Glomerular visceral epithelial cell (primary cell): Measurements from ENCODE around the gene ATP5PB.

ENCODE experiments used
- DNase-seq: peaks from one replicate; pipeline ENCODE4 v3.0.0-alpha.2; 2016; ENCODE audit errors: extremely low spot score

The ATP5PB gene

DNA sequence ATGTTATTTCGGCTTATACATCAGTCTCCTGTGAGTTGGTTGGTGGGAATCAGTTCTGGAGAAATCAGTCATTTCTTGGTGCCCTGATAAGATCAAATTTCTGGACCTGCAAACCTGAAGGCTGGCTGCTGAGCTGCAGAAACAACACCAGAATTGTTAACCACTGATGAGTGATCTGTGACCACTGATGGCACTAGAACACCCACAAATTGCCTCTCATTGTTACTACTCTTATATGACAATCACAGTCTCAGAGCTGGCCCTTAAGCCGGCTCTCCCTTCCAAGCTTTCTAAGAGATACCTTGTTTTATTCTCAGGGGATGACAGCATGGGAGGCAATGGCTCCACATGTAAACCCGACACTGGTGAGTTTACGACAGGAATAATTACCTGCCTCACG lies 26.4 kb downstream of the ATP5PB start:
- no peak for DNase-seq

DNA sequence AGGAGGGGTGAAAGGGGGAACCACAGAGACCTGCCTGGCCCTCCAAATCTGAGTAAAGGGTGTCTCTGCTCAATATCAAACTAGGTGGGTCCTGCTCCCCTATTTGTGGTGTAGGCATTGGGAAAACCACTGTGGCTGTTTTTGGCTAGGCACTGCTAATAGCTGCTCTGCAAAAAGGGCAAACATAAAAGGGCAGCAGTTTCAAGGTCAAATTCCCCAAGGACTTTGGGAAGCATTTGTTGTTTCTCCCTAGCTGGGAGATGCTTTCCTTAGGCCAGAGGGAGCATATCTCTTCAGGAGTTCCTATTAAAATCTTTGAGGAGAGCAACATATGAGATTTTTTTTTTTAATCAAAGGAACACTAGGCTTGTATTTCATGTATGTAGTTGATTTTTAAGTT lies 26.9 kb downstream of the ATP5PB start:
- DNase-seq = no peak

DNA sequence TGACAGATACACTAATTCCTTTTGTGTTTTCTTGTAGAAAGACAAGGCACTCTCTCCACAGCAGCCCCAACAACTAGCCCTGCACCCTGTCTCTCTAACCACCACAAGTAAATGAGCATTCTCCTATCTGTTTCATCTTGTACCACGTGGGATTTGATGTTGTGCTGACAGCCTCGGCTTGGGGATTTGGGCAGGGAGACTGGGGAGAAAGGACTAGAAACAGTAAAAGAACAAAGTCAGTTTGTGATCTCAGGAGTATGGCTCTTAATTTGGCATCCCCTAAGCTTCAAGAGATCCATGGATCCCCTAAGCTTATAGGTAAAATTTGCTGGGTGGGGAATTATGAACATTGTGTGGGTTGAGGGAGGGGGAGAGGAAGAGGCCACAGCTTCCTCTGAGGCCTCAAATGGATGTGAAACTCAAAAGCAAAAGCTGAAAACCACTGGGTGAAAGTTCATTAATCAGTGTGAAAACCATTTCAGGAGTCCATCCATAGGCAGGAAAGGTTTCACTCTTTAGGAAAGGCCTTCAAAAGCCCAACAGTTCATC lies 27.6 kb downstream of the ATP5PB start:
- DNase-seq = no peak

DNA sequence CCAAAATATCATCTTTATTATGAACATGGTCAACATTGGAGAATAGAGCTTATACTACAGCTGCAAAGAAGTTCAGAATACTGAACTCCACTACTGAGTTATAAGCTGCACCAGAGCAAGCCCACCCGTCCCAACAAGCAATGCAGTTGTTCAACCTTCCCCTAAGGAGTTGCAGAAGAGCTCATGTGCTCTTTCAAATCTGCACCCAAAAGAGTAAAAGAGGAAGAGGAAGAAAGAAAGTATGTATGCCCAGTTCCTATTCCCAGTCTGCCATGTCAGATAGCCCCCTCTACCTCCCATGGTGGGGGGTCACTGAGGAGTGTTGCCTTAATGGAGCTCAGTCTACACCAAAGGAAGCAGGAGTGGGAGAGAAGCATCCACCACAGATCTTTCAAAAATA lies 31.4 kb downstream of the ATP5PB start:
- DNase-seq = no peak

DNA sequence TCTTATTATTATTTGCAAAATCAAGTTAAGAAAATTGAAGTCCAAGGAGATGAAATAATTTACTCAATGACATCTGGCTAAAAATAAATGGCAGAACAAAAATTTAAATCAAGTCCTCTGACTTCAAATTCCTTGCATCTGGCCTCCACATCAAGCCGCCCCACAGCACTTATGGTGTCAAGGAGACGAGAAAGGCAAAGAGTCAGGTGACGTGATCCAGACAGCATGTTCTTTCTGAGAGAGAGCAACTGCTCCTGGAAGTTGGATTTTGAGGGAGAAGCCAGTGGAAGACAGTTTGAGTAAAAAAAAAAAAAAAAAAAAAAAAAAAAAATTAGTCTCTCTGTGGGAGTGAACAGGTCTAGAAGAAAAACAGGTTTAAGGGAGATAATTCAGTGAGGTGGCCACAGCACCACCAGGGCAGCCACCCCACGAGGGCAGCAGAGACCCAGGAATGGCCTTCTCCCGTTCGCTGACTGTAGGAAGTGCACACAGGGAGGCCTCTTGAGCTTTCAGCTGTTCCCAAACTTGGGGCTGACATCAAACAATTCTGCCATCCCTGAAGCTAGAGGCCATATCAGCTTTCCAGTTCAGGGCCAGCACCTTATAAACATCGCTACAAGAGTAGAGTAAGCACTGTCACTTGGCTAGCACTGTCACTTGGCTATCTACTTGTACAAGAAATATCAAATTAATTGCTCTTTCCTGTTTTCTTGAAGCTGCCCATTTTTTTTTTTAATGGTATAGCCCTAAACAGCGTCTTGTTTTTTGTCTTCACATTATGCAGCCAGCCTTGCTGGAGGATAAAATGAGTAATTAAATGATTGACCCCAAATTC lies 32.3 kb downstream of the ATP5PB start:
- DNase-seq = peak; percentile 66

DNA sequence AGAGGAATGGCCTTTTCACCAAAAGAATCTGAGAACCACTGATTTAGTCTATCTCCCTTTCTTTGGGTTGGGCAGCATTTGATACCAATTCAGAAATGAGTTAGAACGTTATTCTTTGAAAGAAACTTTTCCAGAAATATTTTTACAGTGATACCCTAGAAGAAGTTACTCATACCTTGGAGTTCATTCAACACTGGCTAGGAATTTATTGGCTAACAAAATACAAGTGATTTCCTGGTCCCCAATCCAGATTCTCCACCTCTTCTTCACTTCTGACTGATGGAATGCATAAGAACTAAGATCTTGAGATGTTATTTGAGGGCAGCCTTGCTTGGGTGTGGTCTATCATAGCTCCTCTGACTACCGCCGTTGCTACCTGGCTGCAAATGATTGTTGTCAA lies 33.9 kb downstream of the ATP5PB start:
- DNase-seq = no peak

DNA sequence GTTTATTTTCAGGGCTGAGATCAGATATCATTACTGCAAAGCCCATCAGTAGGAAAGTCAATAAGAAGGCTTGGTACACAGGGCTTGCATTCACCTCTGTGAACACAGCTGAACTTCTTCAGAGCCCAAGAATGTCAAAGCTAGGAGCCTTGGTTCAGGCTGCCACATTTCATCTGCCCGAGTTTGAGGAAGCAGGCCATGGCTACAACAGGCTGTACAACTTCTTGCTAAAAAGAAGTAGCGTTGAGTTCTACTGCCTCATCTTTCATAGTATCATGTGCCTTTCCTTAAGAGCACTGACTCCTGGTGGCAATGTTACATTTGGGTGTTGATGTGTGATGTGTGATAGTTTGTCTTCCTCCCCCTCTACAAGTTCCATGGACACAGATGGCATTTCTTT lies 34.6 kb downstream of the ATP5PB start:
- no peak for DNase-seq

DNA sequence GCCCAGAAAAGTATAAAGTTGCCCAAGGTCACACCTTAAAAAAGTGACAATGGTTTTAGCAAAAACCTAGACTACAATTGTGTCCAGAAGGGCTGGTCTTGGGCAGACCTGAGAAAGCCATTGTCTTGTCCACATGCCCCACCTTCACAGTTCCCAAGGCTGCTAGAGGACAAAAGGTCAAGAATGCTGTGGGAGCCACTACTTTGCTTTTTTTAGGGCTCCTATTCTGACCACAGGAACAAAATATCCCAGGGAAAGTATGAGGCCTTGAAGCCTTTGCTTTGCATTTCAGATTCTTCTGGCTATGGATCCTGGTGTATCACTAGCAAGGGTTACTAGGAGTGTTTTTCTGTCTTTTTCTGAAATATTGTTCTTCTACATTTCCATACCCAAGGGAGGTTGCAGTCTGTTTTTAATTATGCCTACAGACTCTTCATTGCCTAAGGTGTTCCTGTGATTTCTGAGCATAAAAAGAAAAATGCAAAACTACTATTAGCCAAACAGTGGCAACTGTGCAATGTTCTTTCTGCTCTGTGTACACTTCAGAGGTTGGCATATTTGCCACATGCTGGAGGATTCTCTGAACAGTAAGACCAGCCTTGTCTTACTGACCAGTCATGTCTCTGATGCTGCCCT lies 35.2 kb downstream of the ATP5PB start:
- DNase-seq = no peak

DNA sequence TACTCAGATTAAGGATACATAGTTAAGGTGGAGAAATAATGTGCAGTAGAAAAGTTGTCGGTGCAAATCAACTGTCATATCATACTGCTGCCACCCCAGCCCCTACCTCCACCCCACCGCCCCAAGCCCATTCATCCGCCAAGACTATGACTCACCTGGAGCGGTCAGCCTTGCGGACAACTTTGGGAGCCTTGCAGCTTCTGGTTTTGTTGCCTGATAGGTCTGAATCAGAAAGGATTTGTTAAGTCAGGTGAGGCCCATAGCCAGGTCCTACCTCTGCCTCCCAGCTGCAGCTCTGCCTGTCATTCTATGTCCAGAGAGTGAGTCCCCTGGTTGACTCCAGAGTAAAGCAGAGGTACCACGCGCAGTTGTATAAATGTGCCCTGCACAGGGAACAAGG lies 37.2 kb downstream of the ATP5PB start:
- peak; percentile 13 for DNase-seq

DNA sequence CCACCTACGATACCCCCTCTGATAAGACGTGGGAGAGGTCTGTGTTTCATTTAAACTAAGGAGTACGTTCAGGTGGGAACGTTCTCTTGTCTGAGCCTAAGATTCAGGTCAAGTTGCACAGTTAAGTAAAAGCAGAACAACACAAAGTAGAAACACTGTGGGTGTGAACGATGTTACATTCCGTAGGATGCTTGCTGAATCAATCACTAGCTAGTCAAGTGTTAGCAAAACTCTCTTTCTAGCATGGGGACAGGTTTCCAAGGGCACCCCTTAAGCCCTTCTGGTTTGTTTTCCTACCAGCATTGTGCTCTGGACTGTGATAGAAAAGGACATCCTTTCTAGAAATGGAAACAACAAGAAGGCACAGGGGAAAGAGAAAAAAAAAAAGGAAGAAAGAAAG lies 37.9 kb downstream of the ATP5PB start:
- no peak for DNase-seq

DNA sequence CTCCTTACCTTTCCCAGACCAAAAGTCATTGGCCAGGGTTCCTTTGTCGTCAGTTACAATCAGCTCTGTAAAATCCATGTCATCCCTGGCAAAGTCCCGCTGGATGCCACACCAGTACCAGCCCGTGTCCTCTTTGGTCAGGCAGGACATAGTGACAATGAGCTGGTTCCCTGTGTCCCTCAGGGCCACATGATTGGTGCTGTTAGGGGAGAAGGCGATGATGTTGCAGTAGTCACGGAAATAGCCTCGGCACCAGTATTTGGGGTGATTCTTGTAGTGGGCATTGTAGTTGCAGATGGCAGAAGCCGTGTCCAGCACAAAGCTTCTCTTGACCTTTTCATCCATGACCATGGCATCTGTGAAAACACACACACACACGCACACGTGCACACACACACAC lies 39.4 kb downstream of the ATP5PB start:
- no peak for DNase-seq

DNA sequence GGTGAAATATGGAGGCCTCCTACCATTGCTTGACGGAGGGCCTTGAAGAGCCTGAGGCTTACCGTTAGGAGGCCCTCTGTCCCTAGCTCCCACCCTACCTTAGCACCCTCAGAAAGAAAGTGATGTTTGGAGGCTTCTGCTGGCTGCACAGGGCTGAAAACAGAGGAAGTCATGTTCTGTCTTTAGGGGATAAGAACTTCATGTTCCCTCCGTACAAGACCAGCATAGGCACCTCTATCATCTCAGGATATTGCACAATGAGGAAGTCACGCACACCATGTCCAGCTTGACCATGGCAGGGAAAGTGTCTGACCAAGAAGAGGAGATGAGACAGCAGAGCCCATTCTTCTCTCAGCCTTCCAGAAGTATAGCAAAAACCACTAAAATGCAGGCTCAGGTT lies 40.3 kb downstream of the ATP5PB start:
- DNase-seq = no peak

DNA sequence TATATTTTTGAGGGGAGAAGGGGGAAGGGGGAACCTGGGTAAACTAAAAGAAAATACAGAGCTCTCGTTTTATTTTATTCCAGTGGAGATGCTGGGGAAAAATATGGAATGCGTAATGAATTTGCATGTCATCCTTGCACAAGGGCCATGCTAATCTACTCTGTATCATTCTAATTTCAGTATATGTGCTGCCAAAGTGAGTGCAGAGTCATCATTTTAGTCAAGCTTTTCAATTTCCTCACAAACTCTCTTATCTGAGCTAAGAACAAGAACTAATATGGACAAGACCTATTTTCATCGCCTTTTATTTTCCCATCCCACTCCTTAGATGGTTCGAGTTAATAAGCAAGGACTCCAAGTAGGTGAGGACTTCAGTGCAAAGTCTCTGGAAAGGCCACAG lies 41.0 kb downstream of the ATP5PB start:
- no peak for DNase-seq

DNA sequence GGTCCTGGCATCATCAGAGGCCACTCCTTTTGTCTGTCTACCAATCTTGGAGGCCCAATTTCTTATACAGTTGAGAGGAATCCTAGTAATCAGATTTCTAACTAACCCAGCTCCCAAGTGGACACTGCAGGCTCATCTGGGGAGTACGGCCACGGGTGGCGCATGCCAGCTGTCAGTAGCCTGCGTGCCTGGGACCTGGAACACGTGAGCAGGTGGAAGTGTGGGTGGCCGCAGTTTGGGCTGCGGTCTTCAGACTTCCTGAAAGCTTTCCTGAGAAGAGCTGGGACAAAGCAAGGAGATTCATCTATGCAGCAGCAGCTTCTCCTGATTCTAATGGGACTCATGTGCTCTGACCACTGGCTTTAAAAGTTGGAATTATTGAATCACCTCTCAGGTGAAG lies 41.8 kb downstream of the ATP5PB start:
- no peak for DNase-seq

DNA sequence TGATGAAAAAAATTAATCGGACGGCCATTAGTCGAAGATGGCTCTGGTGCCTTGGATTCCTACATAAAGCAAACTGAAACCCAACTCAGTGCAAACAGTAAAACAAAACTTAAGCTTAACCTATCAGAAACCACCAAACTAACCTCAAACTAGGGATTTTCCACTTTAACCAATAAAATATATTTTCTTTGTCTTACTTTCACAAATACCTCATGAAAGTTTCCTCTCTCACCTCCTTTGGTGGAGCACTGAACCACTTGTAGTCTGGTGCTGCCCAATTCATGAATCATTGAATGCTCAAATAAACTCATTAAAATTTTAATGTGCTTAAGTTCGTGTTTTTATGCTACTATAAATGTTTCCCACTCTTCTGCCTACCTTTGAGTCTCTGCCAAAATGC lies 47.1 kb downstream of the ATP5PB start:
- no peak for DNase-seq

DNA sequence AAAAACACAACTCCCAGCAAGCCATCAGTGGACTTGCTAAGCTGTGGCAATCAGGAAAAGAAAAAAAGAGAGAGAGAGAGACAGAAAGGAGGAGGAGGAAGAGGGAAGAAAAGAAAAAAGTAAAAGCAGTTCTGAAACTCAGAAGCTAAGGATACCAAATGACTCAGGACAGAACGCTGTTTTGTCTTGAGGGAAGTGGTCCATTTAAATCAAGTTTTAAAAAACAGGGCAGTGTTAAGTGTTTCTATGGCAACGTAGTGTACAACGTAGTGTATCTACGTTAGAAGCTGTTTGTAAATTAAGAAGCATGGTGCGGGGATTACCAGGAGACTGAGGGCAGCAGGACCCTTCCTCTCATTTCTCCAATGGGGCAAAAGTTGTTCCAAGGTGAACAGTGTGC lies 48.3 kb downstream of the ATP5PB start:
- DNase-seq = no peak

DNA sequence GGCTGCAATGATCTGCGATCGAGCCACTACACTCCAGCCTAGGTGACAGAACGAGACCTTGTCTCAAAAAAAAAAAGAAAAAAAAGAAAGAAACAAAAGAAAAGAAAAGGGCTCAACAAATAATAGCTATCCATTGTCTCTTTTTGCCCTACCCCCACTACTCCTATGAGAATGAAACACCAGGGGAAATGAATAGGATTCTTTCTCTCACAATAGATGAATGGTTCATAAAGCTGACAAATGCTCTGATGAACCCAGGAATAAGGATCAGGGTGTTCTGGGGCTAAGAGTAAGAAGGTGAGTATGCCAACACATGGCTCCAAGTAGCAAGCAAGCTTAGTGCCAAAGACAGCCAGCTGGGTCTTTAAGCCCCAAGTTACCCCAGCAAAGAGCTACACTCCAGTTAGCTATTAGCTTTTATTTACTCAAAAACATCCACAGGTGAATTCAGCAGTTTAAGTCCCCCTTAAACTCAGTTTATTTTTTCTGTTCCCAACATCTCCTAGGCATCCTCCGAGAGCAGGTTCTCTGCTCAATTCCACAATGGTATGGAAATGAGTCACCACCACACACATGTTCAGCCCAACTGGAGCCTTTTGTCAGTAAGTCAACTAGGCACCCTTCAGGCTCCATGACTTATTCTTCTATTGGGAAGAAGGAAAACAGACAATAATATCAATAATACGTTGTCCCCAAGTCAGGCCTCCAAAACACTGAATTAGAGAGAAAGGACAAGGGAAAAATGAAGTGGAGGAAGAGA lies 49.9 kb downstream of the ATP5PB start:
- DNase-seq = no peak

DNA sequence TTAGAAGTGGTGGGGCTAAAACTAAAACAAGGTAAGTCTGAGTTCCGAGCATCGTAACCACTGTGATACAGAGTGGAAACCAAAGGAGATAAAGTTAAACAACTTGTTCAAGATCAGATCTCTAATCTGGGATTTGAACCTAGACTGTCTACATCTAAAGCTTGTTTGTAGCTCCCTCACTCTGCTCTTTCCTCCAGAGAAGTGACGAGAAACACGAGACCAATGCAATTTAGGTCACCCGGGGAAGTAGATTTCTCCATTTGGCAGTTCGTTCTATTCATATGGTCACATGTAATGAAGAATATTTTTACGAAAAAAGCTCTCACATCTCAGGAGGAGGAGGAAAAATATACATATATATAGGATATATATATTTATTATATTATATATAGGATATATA lies 52.4 kb downstream of the ATP5PB start:
- DNase-seq = no peak

DNA sequence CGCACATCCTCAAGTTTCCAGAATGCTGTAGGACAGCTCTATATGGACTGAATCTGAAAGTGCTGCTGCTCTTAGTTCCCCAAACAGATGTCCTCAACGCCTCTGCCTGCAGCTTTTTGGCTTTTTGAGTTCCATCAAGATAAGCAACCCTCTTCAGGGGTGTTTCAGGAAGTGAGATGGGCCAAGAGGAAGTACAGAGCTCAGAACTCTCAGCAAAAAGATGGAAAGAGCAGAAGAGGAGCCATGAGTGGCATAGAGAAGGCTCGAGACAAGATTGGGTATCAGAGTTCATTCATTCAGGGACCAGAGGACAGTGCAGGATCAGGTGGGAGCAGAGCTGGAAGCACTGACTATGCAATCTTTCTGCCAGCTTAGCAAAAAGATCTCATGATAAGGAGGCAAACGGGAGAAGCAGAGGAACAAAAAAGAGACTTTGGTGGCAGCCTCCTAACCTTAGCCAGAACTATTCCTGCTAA lies 54.4 kb downstream of the ATP5PB start, which contains the start of the genes ADORA3 and TMIGD3:
Gene ADORA3 (minus strand): TSS at position 49 of the 476 bp plus-strand sequence. CDS start 279 bp downstream, outside the sequence.
Gene TMIGD3 (minus strand): TSS at position 49 of the 476 bp plus-strand sequence. CDS start 279 bp downstream, outside the sequence.
- DNase-seq = no peak

DNA sequence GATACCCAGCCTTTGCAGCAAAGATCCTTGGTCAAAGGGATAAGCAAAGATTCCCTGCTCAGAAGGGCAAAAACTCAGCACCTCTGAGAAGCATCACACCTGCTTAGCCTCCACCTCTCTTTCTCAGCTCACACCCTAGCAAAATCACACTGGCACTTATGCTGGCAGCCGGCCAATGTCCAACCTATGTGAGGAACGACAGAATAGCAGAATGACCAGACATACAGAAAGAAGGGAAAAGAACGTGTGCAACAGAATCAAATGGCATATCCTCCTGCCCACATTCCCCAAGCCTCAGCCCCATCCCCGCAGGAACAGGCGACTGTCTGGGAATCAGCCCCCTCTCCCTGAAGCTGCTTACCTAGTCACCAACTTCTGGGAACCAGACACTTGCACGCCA lies 54.8 kb downstream of the ATP5PB start:
- DNase-seq = no peak

DNA sequence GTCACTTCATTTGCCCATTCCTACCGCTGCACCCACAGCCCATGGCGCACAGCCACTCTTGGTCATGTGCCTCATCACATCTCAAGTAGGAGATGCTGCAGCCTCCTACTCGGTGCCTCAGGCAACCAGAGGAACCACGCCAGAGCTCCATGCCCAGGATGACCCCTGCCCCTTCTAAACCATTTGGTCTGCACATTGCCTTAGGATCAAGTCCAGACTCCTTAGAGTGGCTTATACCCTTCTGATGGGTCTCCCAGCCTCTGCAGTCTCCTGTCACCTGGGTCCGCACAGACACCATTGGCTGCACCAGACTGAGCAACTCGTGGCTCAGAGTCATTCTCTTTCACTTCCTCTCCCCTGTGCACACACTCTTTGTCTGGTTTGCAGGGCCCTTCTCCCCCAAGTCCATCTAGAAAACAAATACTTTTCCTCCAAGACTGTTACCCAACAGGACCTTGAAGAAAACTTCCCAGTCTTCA lies 56.4 kb downstream of the ATP5PB start:
- DNase-seq = no peak

DNA sequence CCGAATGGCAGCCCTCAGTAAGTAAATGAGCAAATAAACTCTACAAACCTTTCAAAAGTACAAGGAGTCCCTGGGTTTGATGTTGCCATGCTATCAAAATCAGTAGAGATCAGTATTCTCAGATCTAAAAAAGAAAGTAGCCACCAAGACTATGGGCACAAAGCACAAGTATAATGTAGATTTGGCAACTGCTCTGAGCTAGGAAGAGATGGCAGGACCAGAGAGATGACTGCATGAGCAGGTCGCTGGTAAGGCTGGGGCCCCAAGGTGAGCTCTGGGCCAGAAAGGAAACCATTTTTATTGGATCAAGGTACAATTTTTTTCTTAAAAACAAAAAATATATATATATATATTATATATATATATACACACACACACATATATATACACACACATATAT lies 57.3 kb downstream of the ATP5PB start:
- no peak for DNase-seq
